Inflammatory macrophage (primary cell): ENCODE data around the gene PGLYRP2.

Source experiments
- DNase-seq, 2 donors: peaks; one replicate each; pipeline ENCODE4 v3.0.0-alpha.2; 2020 to 2022

Gene PGLYRP2

GRCh38 chr19:15425321-15425950 lies 53.9 kb downstream of the PGLYRP2 start:
- no peak for DNase-seq

DNA sequence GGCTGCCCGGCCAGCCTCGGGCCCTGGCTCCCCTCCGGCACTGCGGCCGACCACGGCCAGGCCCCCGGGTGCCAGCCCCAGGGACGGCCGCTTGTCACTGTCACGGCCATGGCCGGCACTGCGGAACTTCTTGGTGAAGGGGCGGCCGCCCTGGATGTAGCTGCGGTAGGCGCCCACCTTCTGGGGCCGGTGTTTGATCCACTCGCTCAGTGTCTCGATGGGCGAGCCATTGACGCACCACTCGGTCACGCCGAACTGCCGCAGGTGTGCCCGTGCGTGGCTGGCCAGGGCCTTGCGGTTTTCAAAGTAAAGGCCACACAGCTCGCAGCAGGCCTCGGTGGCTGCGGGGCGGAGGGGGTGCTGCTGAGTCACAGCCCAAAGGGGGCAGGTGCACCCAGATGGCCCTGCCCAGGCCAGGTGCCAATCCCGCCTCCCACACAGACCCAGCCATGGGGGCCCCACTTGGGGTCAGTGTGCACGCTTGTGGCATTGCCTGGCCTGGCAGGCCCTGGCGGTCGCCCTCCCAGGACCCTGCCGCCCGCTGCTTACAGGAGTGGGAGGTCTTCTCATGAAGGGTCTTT lies 54.5 kb downstream of the PGLYRP2 start:
- DNase-seq = no peak

GRCh38 chr19:15424121-15424520 lies 55.2 kb downstream of the PGLYRP2 start:
- no peak for DNase-seq

- no peak for DNase-seq
Measured at GRCh38 chr19:15423130-15423529, 56.2 kb downstream of the PGLYRP2 start.

DNA sequence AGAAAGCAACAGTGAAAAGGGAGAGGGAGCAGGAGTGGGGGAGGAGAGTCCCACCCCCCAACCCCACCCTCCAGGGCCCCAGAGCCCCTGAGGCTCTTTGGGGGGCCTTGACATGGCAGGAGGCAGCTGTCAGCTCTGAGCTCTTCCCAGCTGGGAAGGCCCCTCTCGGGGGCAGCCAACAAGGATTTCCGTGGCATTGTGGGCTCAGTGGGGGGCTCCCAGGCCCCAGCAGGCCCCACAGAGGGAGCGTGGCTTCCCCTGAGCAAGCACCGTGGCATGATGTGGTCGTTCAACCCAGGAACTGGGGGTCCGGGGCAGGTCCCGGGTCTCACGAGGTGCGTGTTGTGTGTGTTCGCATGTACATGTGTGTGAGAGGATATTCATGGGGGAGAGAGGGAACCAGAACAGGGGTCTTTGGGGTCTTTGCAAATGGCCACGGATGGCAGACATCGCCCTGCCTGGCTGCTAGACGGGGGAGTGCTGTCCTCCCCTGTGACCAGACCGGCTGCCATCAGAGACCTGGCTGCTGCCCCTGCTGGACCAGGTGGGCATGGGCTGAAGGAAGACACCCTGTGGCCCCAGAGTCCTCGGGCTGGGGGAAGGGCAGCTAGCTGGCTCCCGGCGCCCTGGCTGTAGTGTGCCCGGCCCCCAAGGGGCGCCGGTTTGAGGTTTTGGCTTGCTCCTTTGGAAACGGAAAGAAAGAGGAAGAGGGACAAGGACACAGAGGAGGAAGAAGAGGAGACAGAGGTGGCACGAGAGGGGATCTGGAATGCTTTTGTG lies 56.8 kb downstream of the PGLYRP2 start:
- no peak for DNase-seq

GRCh38 chr19:15421721-15422260 lies 57.5 kb downstream of the PGLYRP2 start:
- DNase-seq = no peak

DNA sequence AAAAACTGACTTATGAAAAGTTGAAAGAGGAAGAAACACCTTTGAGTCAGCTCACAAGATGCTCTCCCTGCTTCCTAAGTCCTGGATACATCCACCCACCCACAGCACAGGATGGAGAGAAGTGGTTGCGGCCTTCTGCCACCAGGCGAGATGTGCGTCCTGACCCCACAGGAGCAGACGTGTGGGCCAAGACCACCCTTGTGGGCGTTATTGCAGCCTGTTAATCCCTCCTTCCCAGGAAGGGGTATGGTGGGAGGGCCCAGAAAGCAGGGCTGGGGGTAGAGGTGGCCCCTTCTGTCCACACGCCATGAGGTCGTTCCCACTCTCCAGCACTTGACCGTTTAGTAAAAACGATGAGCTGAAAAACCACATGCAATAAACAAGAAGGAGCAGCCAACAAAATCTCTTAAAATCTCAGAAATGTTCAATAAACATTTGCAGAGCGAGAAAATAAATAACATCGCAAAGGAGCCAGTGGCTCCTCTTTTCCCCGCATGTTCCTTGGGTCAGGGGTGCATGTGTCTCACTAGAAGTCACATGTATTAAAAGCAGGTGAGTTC lies 58.1 kb downstream of the PGLYRP2 start:
- no peak for DNase-seq

GRCh38 chr19:15419413-15420025 lies 59.8 kb downstream of the PGLYRP2 start:
- no peak for DNase-seq
